Measurements from ENCODE around the gene COPS6.

DNA sequence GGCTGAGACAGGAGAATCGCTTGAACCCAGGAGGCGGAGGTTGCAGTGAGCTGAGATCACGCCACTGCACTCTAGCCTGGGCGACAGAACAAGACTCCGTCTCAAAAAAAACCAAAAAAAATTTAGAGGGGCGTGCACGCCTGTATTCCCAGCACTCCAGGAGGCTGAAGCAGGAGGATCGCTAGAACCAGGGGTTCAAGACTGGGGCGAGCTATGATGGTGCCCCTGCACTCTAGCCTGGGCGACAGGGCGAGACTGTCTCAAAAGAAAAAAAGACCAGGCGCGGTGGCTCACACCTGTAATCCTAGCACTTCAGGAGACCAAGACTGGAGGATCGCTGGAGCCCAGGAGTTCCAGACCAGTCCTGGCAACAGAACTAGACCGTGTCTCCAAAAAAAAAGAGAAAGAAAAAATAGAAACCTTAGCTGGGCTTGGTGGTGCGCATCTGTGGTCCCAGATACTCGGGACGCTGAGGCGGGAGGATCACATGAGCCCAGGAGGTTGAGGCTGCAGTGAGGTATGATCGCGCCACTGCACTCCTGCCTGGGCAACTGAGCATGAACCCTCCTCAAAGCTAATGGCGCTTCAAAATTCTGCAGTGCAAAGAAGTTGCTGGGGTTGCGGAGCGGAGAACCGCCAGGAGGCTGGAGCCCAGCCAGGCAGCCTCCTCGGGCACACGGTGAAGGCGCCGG is 37.6 kb downstream of the COPS6 start:
- no peak for TF ChIP-seq CTCF (IDR thresholded peaks at IDR 0.05)
- no peak for TF ChIP-seq EZH2 (IDR thresholded peaks at IDR 0.05; ENCODE audit: borderline replicate concordance, insufficient read depth, low read depth, low read length, poor library complexity, severe bottlenecking)
